Medulla oblongata (tissue), 1 donor: ENCODE measurements around the gene GNL2.

Source experiments
- DNase-seq: peaks from one replicate; pipeline ENCODE4 v3.0.0-alpha.2; 2015; ENCODE audit errors: extremely low spot score

Gene GNL2

GRCh38 chr1:37595440-37596181 is at the start of gene GNL2:
Gene GNL2 (minus strand): TSS chr1:37595937. CDS start chr1:37595822, 115 bp downstream.
- DNase-seq, result peak; percentile 98

- DNase-seq, result no peak
These were observed 45.3 kb upstream of the GNL2 start for GRCh38 chr1:37641059-37641458.

- no peak for DNase-seq
These were observed 40.7 kb upstream of the GNL2 start for GRCh38 chr1:37636435-37636834.

GRCh38 chr1:37634992-37635902 is 39.5 kb upstream of the GNL2 start:
- DNase-seq, result no peak

DNA sequence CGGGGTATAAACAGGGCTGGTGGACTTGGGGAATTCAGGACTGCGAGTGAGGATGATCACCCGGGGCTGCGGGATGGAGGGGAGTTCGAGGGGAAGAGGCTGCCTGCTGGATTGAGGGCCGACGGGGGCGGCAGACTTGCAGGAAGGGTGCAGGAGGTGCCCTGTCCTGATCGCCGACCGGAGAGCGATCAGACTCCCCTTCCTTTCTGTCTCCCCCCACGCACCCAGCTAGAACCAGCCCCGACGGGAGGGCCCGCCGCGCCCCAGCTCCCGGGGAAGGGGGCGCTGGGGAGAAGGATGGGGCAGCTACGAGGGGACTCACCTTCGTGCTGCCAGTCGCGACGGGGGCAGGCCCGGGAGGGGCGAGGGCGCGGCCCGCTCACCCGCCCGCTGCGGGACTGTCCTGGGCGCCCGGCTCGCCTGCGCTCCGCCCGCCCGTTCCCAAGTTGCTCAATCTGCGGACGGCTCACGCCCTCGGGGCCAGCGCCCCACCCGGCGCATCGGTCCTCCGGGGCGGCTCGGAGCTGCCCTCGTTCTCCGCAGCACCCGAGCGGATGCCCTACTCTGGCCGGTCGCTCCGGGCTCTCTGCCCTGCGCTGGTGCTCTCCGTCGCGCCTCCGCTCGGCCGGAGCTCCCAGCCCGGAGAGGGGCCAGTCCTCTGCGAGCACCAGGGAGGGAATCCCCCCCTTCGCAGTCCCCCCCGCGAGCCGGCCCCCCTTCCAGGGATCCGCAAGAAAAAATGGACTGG is 38.7 kb upstream of the GNL2 start, which contains the start of gene RSPO1:
Gene RSPO1 (minus strand): TSS at position 649 of the 748 bp plus-strand sequence. CDS start 5,231 bp downstream, outside the sequence.
- DNase-seq, result no peak

GRCh38 chr1:37633938-37634243 is 38.2 kb upstream of the GNL2 start:
- no peak for DNase-seq

DNA sequence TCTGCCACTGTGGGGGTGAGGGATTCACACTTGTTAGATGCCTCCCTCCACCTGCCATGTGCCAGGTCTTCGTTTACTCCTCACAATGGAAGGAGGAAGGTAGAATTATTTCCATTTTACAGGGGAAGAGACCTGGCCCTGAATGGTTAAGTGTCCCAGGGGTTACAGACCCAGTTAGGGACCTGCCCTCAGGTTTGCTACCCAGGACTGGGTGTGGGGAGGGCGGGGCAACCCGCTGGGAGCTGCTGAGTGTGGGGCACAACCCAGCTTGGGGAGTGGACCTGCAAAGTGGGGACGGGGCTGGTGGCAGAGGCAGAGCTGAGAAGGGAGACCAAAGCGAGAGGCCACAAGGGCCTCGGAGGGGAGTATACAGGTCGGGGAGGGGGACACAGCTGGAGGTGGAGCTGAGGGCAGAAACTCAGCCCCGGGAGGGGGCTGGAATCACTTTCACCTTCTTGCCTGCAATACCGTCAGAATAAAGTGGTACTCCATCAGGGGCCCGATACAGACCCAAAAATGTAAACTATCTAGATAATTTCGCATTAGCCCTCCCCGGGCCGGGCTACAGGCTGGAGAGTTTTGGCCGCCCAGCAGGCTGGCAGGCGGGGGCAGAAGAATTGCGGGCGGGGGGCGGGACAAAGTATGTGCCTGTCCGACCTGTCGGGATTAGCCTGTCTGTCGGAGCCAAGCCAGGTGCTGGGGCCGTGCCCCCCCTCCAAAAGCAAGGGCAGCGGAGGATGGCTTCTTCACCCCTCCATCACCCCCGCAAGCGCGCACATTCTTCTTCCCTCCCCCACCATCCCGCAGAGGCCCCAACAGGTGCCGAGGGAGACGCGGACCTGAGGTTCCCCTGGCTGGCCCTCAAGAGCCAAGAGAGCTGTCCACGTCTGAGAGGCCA is 37.6 kb upstream of the GNL2 start:
- DNase-seq, result no peak

DNA sequence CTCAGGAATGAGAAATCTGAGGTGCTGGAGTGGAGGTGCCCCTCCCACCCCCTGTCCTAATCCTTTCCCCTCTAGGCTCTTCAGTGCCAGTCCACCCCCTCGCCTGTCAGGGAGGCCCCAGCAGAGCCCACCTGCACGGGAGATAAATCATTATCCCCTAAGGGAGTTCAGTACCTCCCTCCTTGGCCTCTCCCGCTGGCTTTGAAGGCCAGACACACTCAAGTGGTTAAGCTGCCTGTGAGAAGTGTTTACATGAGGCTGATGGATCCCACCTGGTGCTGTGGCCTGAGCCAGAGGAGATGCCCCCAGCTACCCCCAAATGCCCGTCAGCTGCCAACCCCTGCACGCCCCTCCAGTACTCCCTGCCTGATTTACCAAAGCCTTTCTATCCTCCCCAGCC is 35.3 kb upstream of the GNL2 start:
- DNase-seq, result no peak

- DNase-seq, result no peak
These were observed 34.8 kb upstream of the GNL2 start for GRCh38 chr1:37630426-37631028.

- no peak for DNase-seq
These were observed 34.1 kb upstream of the GNL2 start for GRCh38 chr1:37629726-37630425.

- DNase-seq, result no peak
These were observed 33.3 kb upstream of the GNL2 start for GRCh38 chr1:37629008-37629407.

DNA sequence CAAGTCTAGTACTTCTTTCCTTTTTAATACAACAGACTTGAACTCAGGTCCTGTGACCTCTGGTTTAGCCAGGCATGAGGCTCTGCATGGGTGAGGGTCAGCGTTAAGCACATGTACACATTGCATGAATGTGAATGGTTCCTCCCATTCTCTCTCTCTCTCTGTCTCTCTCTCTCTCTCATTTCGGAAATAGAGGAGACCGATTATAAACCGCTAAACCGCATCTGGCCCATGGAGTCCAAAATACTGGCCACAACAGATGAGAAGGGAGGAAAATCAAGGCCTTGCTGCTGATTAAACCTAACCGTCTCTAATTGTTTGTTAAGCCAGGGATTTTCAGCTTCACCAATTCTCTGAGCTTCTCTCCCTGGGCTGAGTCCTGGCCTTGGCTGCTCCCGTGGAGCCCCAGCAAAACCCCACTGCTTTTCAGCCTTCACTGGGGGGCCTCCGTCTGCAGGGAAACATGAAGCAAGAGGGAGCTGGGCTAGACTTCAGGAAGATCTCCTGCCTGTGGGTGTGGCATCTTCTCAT is 32.4 kb upstream of the GNL2 start:
- no peak for DNase-seq

DNA sequence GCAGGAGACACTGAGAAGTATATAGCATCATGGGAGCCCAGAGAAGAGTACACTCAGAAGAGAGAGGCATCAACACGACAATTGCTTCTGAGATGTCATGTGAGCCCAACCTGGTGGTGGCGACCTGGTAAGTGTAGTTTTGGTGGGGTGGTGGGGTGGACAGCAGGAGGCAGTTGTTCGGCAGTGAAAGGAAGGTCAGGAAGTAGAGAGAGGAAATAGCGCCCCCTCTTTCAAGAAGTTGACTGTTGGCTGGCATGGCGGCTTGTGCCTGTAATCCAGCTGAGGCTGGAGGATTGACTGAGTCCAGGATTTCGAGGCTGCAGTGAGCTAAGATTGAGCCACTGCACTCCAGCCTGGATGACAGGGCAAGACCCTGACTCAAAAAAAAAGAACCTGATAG is 26.4 kb upstream of the GNL2 start:
- DNase-seq, result no peak

GRCh38 chr1:37621326-37621870 is 25.7 kb upstream of the GNL2 start:
- no peak for DNase-seq

DNA sequence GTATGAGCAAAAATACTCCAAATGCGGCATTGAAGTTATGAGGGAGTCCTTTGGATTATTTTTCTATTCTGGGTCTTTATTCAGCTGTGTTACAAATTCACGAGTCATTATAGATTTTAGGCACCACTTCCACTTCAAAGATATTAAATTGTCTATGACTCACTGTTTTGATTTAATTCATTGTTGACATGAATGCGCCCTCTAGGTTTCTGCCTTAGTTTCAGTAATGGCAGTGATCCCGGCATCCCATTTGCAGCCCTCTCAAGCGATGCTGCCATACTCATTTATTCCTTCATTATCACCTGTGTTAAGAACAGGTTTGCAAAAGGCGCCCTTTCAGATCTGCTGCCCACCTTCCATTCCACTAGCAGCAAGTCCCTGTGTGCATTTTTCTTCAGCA is 25.0 kb upstream of the GNL2 start:
- DNase-seq, result no peak

DNA sequence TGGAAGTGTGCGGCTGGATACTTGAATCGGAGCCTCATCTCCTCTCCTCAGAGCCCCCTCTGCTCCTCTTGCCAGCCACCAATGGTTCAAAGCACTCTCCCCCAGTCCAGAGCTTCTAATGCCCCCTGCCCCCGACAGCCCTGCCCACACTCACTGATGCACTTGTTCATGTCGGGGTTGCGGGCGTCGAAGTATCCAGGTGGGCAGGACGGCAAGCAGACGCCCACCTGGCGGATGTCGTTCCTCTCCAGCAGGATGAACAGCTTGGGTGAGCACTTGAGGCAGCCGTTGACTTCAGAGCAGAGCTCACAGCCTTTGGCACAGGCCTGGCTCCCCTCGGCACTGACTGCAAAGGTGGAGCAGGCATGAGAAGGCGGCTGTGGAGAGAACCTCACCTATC is 20.6 kb upstream of the GNL2 start:
- no peak for DNase-seq

GRCh38 chr1:37614105-37614504 is 18.4 kb upstream of the GNL2 start:
- no peak for DNase-seq

GRCh38 chr1:37612186-37612585 is 16.4 kb upstream of the GNL2 start:
- no peak for DNase-seq

DNA sequence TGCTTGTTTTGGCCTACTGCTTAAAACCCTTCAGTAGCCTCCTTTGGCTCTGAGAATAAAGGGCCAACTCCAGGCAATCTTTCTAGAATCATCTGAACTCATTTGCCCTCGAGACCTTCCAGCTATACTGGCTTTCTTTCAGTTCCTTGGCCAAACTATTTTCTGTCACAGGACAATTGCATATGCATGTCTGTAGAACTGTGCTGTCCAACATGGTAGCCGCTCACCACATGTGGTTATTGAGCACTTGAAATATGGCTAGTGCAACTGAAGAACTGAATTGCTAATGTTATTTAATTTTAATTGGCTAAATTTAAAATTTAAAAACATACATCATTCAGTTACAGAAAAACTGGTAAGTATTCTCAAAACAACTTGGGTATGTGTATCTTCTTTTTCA is 14.3 kb upstream of the GNL2 start:
- DNase-seq, result no peak

- DNase-seq, result no peak
These were observed 13.3 kb upstream of the GNL2 start for GRCh38 chr1:37609002-37609401.
